ENCODE data around the gene MGRN1.

DNA sequence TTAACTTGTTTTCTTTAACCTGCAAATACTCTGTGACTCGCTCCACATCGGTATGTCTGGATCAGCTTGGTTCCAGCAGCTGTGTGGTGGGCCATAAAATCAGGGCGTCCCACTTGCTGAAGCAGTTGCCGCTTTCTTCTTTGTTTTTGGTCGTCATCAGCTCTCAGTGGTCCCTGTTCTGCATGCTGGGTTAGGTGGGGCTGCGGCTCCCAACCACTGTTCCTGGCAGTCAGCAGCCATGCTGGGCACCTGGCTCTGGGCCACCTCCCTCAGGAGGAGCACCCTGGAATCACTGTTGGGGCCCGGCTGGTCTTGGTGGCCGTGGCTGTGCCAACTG, 23.0 kb downstream of the MGRN1 start:
- TF ChIP-seq ZNF394 (tag by site-specific recombination; IDR thresholded peaks at IDR 0.05; ENCODE audit: borderline replicate concordance) (no peak), ZNF518A (tag by site-specific recombination; conservative IDR thresholded peaks at IDR 0.05; ENCODE audit: low read depth) (no peak), CTCF (tag by site-specific recombination; IDR thresholded peaks at IDR 0.05) (no peak), ZNF473 (tag by site-specific recombination; IDR thresholded peaks at IDR 0.05) (no peak), ZNF175 (tag by site-specific recombination; IDR thresholded peaks at IDR 0.05) (no peak)
- TF ChIP-seq, protein P1, sequence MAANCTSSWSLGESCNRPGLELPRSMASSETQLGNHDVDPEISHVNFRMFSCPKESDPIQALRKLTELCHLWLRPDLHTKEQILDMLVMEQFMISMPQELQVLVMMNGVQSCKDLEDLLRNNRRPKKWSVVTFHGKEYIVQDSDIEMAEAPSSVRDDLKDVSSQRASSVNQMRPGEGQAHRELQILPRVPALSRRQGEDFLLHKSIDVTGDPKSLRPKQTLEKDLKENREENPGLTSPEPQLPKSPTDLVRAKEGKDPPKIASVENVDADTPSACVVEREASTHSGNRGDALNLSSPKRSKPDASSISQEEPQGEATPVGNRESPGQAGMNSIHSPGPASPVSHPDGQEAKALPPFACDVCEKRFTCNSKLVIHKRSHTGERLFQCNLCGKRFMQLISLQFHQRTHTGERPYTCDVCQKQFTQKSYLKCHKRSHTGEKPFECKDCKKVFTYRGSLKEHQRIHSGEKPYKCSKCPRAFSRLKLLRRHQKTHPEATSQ (tag by site-specific recombination; IDR thresholded peaks at IDR 0.05), result no peak
- TF ChIP-seq, protein P2, sequence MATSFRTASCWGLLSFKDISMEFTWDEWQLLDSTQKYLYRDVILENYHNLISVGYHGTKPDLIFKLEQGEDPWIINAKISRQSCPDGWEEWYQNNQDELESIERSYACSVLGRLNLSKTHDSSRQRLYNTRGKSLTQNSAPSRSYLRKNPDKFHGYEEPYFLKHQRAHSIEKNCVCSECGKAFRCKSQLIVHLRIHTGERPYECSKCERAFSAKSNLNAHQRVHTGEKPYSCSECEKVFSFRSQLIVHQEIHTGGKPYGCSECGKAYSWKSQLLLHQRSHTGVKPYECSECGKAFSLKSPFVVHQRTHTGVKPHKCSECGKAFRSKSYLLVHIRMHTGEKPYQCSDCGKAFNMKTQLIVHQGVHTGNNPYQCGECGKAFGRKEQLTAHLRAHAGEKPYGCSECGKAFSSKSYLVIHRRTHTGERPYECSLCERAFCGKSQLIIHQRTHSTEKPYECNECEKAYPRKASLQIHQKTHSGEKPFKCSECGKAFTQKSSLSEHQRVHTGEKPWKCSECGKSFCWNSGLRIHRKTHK (tag by site-specific recombination; IDR thresholded peaks at IDR 0.05), result no peak
